Thoracic aorta (tissue), 2 donors: ENCODE measurements around the gene CD47. TPM values are rescaled to one million over a fixed set of nuclear protein-coding genes. Genes with fewer than 3 reads are reported as not detected.

Source experiments
- ATAC-seq: fragments of 150-250 bp; one replicate; pipeline ENCODE4 v1.8.0; 2017; ENCODE audit warnings: low read depth; ENCODE audit not compliant: insufficient number of reproducible peaks, low FRiP score
- DNase-seq: peaks from one replicate; pipeline ENCODE4 v3.0.0-alpha.2; 2020; ENCODE audit warnings: low spot score
- H3K27ac ChIP-seq, 2 donors: fragments of 200-600 bp; sonication (generic); 1 replicate in 1 of 2; 2 replicates in 1 of 2; pipeline ENCODE4 v1.5.1; 2016; ENCODE audit warnings: mild to moderate bottlenecking in 2 of 2, moderate library complexity in 2 of 2
- H3K27me3 ChIP-seq: fragments of 200-600 bp; sonication (generic); replicated peaks from 2 replicates; pipeline ENCODE4 v1.6.0; 2016; ENCODE audit warnings: mild to moderate bottlenecking; ENCODE audit not compliant: insufficient read depth
- H3K36me3 ChIP-seq: fragments of 200-600 bp; sonication (generic); one replicate; pipeline ENCODE4 v1.5.1; 2016
- H3K4me1 ChIP-seq, 2 donors: fragments of 200-600 bp; sonication (generic); 1 replicate in 1 of 2; 2 replicates in 1 of 2; pipeline versions ENCODE4 v1.5.1 to v1.6.0; 2016; ENCODE audit warnings: low read depth in 2 of 2, mild to moderate bottlenecking in 1 of 2; ENCODE audit not compliant: control insufficient read depth in 1 of 2
- H3K4me3 ChIP-seq: fragments of 200-600 bp; sonication (generic); 2 replicates; pipeline ENCODE4 v1.5.1; 2016; ENCODE audit warnings: mild to moderate bottlenecking
- H3K9me3 ChIP-seq: fragments of 200-600 bp; sonication (generic); 2 replicates; pipeline ENCODE4 v1.5.1; 2016
- CTCF ChIP-seq: fragments of 200-600 bp; sonication (generic); IDR thresholded peaks from one replicate; pipeline ENCODE4 v1.5.1; 2019; ENCODE audit warnings: antibody characterized with exemption
- total RNA-seq, 2 donors: library from RNA; depleted of rRNA; stranded (reverse); fragments of >200 nt; gene quantifications; one replicate each; pipeline versions ENCODE4 v1.1.0 to v1.2.3, GENCODE V29; 2016

CD47 gene
- total RNA-seq, 2 donors from 2014 or later: 70.1 to 80.4 TPM

- Histone ChIP-seq H3K36me3 (no peaks in the 10 kb centered on the region), H3K4me3 (no peak overlapping the region), H3K9me3 (no peaks in the 10 kb centered on the region), H3K27ac (no peak overlapping the region), H3K27me3 (no peaks in the 10 kb centered on the region), H3K4me1 (no peaks in the 10 kb centered on the region)
- ATAC-seq (no peak), DNase-seq (no peak)
- TF ChIP-seq CTCF: no peak
These were observed 31.4 kb upstream of the CD47 start for GRCh38 chr3:108122276-108122675.

DNA sequence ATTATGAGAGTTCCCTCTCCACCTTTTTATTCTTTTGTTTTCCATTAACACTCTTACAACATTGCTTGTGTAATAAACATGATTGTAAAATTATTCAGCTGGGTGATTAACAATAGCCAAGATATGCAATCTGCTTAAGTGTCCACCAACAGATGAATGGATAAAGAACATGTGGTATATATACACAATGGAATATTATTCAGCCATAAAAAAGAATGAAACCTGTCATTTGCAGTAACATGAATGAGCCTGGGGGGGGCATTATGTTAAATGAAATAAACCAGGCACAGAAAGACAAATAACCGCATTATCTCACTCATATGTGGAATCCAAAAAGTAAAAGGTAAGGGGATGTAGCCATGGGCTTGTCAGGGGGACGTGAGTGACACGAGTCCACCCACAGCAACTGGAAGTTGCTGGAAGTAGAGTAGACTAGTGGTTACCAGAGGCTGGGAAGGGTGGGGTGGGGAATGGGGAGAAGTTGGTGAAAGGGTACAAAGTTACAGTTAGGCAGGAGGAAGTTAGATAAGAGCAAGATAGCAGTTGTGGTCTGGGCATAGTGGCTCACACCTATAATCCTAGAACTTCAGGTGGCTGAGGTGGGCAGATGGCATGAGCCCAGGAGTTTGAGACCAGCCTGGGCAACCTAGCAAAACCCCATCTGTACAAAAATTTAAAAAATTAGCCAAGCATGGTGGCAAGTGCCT lies 28.7 kb upstream of the CD47 start:
- H3K4me1 ChIP-seq: no peaks in the 10 kb centered on the region
- DNase-seq (no peak), ATAC-seq (no peak)
- no peaks in the 10 kb centered on the region for H3K36me3 ChIP-seq
- no peaks in the 10 kb centered on the region for H3K27me3 ChIP-seq
- H3K4me3 ChIP-seq: no peak overlapping the region
- no peaks in the 10 kb centered on the region for H3K9me3 ChIP-seq
- TF ChIP-seq CTCF: no peak
- H3K27ac ChIP-seq: no peak overlapping the region

DNA sequence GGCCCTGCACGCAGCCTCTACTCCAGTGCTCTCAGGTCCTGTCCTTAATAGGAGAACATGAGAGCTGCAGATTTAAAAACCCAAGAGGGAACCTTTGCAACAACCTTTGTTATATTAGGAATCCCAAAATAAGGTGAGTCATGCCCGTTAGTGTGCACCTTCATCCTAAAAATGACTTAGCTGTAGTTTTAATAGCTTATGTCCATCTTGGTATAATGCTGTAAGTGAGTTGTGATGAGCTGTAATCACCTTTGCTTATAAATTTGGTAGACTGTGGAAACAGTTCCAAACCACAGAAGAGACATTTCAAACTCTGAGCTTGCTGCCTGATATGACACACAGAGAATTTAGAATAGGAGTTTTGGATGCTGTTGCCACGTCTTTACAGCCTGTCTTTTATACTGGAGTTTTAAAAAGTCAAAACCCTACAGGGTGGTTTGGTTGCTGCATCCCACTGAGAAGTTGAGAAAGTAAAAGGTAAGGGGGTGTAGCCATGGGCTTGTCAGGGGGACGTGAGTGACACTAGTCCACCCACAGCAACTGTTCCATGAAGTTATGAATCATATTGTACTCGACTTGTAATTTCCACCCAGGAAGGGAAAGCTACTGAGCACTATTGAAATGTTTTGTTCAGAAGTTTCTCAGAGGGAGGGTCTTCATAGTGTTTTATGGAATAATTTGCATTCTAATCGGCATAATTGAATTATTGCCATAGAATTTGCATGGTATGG lies 27.4 kb upstream of the CD47 start:
- no peak for ATAC-seq
- no peak for DNase-seq
- Histone ChIP-seq H3K27ac (no peak overlapping the region), H3K27me3 (no peaks in the 10 kb centered on the region), H3K36me3 (no peaks in the 10 kb centered on the region), H3K4me3 (no peak overlapping the region), H3K4me1 (no peaks in the 10 kb centered on the region), H3K9me3 (no peaks in the 10 kb centered on the region)
- TF ChIP-seq CTCF: no peak

DNA sequence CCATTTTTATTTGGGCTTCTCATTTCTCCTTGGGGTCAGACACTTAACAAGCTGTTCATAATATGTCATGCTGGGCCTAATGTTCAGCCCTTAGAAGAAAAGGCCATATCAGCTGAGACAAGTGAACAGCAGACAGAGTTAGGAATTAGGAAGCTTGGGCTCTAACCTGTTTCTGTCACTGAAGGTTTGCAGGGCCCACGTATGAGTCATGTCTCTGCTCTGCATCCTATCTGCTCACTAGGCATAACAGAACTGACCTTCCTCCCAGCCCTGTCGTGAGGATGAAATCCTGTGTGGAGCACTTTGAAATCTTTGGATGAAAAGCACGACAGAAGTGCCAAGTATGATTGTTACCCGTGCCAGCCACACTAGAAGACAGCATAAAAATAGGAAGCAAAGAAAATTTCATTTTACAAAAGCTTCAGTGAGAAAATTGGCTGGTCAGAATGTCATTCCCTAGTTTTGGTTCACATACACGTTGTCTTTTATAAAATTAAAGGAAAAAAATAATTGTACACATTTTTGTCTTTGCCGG lies 26.5 kb upstream of the CD47 start:
- Histone ChIP-seq H3K27me3 (no peaks in the 10 kb centered on the region), H3K9me3 (no peaks in the 10 kb centered on the region), H3K4me3 (no peak overlapping the region), H3K36me3 (no peaks in the 10 kb centered on the region), H3K4me1 (no peaks in the 10 kb centered on the region), H3K27ac (no peak overlapping the region)
- DNase-seq: no peak
- TF ChIP-seq CTCF: no peak
- ATAC-seq: no peak

- Histone ChIP-seq H3K27ac (no peak overlapping the region), H3K9me3 (no peaks in the 10 kb centered on the region), H3K4me3 (no peak overlapping the region), H3K4me1 (no peaks in the 10 kb centered on the region), H3K36me3 (no peaks in the 10 kb centered on the region), H3K27me3 (no peaks in the 10 kb centered on the region)
- TF ChIP-seq CTCF: no peak
- DNase-seq: no peak
- no peak for ATAC-seq
These were observed 23.7 kb upstream of the CD47 start for GRCh38 chr3:108114423-108115065.
